Measurements from ENCODE around the gene ACAA1.

DNA sequence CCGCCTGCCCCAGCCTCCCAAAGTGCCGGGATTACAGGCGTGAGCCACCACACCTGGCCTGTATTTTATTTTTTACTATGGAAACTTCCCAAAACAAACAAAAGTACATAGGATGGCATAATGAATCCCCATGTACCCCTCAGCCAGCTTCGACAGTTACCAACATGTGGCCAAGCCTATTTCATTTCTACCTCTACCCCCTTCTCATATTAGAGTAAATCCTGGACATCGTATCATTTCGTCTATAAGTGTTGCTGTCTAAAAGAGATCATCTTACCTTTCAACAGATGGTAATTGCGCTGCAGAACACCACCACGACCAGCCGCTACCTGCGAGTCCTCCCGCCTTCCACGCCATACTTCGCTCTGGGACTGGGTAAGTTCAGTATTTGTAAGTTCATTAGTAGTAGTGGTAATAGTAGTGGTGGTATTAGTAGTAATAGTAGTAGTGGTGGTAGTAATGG is 53.0 kb downstream of the ACAA1 start:
- TF ChIP-seq, protein P1, sequence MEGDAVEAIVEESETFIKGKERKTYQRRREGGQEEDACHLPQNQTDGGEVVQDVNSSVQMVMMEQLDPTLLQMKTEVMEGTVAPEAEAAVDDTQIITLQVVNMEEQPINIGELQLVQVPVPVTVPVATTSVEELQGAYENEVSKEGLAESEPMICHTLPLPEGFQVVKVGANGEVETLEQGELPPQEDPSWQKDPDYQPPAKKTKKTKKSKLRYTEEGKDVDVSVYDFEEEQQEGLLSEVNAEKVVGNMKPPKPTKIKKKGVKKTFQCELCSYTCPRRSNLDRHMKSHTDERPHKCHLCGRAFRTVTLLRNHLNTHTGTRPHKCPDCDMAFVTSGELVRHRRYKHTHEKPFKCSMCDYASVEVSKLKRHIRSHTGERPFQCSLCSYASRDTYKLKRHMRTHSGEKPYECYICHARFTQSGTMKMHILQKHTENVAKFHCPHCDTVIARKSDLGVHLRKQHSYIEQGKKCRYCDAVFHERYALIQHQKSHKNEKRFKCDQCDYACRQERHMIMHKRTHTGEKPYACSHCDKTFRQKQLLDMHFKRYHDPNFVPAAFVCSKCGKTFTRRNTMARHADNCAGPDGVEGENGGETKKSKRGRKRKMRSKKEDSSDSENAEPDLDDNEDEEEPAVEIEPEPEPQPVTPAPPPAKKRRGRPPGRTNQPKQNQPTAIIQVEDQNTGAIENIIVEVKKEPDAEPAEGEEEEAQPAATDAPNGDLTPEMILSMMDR (IDR thresholded peaks at IDR 0.05), result no peak
- TF ChIP-seq POLR2A (IDR thresholded peaks at IDR 0.05), result no peak

Measured in right lobe of liver (tissue), 4 donors.